VCaP (cell line): ENCODE data around the gene PLCG2.

ENCODE experiments used
- H3K27ac ChIP-seq: fragments of 450-650 bp; 2 replicates; pipeline ENCODE4 v1.5.1; 2017
- TF ChIP-seq, protein P1 (sequence below): fragments of 450-650 bp; conservative IDR thresholded peaks from 2 replicates; pipeline ENCODE4 v1.5.1; 2017; ENCODE audit warnings: mild to moderate bottlenecking, moderate library complexity

The PLCG2 gene

DNA sequence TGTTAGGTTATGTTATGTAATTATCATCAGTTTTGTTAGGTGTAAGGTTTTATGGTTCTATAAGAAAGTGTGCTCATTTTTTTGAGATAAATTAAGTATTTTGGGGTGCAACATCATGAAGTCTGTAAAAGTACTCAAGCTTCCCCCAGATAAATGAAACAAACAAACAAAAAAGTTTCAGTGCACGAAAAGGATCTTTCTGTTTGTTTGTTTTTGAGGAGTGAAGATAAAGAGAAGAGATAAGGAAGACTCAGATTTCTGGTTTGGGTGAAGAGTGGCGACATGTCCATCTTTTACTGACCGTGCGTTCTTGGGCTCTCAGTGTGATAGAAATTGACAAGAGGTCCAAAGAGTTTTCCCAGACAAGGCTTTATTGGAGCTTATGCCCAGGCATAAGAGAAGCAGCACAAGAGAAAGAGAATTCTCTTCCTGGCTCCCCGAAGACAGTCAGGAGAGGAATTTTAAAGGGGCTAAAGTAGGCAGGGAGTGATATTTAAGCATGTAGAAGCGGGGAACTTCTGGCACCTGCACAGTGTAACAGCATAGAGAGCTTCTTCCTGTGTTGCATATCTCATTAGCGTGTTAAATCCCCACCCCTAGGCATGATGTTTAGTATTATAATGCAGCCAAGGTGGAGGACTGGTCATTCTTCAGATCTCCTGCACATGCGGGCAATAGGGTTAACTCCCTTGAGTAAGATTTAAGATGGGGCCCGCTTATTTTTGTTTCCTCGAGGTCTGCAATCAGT is 71.3 kb downstream of the PLCG2 start:
- TF ChIP-seq, protein P1, sequence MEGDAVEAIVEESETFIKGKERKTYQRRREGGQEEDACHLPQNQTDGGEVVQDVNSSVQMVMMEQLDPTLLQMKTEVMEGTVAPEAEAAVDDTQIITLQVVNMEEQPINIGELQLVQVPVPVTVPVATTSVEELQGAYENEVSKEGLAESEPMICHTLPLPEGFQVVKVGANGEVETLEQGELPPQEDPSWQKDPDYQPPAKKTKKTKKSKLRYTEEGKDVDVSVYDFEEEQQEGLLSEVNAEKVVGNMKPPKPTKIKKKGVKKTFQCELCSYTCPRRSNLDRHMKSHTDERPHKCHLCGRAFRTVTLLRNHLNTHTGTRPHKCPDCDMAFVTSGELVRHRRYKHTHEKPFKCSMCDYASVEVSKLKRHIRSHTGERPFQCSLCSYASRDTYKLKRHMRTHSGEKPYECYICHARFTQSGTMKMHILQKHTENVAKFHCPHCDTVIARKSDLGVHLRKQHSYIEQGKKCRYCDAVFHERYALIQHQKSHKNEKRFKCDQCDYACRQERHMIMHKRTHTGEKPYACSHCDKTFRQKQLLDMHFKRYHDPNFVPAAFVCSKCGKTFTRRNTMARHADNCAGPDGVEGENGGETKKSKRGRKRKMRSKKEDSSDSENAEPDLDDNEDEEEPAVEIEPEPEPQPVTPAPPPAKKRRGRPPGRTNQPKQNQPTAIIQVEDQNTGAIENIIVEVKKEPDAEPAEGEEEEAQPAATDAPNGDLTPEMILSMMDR = no peak
- H3K27ac ChIP-seq = no peak overlapping the region

DNA sequence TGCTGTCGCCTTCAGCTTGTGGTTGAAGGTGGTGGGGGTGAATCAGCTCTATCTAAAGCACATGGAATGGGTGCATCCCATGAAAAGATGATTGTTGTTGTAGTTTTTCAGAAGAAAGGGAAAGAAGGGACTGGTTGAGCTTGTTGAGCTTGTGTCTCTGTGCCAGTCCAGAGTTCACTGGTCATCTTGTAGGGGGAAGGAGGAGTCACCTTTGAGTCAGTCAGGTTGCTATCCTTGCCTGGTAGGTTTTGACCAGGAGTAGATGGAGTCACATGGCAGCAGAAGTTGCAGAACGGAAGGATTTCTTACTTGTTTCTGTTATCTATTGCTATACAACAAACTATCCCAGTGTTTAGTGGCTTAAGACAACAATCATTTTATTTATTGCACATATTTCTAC is 73.3 kb downstream of the PLCG2 start:
- TF ChIP-seq, protein P1 = no peak

DNA sequence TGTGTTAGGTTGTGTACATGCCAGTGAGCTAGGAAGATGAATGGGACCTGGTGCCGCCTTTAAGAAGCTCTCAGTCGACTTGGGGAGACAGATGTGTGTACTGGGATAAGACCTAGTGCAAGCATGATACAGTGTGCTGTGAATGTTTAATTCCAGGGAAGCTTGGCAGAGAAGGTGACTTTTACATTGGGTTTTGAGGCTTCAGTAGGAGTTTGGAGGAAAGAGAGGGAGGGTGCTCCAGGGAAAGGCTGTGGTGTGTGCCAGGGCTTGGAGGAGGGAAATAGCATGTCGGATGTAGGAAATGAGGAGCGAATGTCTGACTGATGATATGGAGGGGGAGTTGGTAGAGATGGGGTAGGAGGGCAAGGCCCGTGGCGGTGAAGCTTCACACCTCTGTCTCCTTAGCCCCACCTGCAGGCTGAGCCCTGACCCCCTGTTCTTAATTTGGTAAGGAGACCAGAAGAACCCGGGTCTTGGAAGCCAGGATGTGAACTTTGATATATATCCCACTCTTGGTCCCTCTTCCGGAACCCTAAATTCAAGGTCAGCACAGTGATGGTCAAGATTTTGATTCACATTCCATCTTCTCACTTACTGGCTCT is 76.6 kb downstream of the PLCG2 start:
- TF ChIP-seq, protein P1 = no peak
- H3K27ac ChIP-seq = no peak overlapping the region

More for the DNA sequence above, 73.3 kb downstream of the PLCG2 start:
- no peak overlapping the region for H3K27ac ChIP-seq

DNA sequence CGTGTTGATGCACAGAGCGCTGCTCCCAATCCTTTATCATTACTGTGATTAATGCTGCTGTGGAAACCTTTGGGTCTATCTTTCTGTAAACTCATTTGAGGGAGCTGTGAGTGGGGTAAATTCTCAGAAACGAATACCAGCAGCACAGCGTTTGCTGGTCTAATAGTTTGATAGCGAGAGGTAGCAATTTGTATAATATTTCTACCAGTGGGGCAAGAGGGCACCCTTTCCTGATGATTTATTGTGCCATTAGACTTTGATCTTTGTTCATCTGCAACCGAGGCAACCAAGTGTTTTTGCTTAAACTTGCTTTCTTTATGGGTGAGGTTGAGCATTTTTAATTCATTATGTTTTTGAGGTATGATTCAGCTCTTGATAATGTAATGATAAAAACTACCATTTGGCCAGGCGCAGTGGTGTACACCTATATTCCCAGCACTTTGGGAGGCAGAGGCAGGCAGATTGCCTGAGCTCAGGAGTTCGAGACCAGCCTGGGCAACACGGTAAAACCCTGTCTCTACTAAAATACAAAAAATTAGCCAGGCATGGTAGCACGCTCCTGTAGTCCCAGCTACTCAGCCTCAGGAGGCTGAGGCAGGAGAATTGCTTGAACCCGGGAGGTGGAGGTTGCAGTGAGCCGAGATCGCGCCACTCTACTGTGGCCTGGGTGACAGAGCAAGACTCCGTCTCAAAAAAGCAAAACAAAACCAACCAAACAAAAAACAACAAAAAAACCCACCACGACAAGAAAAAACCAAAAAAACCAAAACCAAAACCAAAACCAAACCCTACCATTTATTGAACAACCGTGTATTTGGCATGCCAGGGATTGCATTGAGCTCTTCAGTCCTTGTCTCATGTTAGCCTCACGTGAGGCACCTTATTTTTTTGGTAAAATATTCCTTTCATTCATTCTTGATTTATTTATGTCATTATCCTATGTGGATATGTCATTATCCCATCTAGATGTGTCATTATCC is 81.5 kb downstream of the PLCG2 start:
- no peak overlapping the region for H3K27ac ChIP-seq
- TF ChIP-seq, protein P1 = no peak

DNA sequence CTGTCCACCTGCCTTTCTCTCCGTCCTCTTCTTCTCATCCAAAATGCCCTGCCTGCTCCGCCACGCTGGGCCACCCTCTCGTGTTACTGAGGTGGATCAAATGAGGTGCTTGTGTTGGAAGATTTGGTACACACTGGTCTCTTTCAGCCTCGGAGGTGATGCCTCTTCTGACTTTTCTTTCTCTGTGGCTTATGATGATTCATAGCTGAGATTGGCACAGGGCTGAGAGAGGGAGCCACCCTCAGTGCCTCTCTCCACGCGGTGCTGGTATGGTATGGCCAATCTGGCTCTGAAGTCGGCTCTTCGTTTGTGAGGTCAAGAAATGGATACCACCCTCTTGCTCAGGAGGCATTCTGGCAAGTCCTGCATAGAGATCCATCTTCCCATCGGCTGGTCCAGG is 82.4 kb downstream of the PLCG2 start:
- TF ChIP-seq, protein P1 = no peak
- no peak overlapping the region for H3K27ac ChIP-seq

DNA sequence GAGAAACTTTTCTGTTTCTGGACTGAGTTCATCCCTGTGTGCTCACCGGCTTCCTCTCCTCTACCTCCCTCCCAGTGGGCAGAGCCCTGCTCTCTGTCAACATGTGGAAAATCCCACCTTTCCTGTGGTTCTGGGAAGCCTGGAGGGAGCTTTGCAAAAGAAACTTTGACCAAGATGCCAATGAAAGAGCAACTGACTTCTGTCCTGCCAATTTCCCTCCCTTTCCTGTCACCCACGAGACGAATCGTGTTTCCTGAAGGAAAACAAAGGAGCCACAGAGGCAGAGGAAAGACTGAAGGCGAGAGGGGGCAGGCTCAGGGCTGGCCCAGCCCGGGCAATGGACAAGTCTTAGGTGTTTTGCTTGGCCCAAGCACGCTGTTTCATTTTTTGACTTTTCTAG is 82.8 kb downstream of the PLCG2 start:
- no peak overlapping the region for H3K27ac ChIP-seq
- TF ChIP-seq, protein P1 = no peak
